ENCODE results near the gene PPIF.

Gene PPIF

DNA sequence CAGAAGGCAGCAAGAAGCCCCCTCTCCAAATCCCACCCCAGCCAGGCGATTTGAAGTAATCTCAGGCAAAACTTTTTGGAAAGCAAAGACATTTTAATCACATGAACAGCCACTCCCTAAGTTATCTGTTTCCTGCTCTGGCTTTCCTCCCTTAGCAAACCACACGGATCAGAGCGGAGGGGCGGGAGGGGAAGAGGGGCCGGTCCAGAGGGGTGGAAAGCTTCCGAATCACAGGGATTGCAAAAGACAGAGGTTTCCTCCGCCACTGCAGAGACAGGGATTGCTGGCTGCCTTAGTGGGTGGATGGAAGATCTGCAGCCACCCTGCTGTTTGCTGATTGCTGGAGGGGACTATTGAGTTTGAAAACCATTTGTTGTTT lies 57.0 kb downstream of the PPIF start:
- TF ChIP-seq GATA2 (IDR thresholded peaks at IDR 0.05; ENCODE audit: low read depth, low read length) (no peak), GATA3 (IDR thresholded peaks at IDR 0.05; ENCODE audit: low read depth, low read length) (no peak)

GRCh38 chr10:79404690-79405131 lies 57.4 kb downstream of the PPIF start:
- TF ChIP-seq GATA3 (IDR thresholded peaks at IDR 0.05; ENCODE audit: low read depth, low read length) (no peak), GATA2 (IDR thresholded peaks at IDR 0.05; ENCODE audit: low read depth, low read length) (no peak)
